MG63 (cell line): Measurements from ENCODE around the gene SYNDIG1. TPM values are rescaled to one million over a fixed set of nuclear protein-coding genes. Genes with fewer than 3 reads are reported as not detected.

Source experiments
- DNase-seq: peaks from one replicate; pipeline ENCODE4 v3.0.0-alpha.2; 2020
- H3K27me3 ChIP-seq: fragments of 250-450 bp; sonication (Bioruptor Pico); 2 replicates; pipeline ENCODE4 v1.5.1; 2020; ENCODE audit warnings: mild to moderate bottlenecking, moderate library complexity
- H3K36me3 ChIP-seq: fragments of 250-450 bp; sonication (Bioruptor Pico); 2 replicates; pipeline ENCODE4 v1.5.1; 2020; ENCODE audit warnings: mild to moderate bottlenecking, moderate library complexity
- H3K4me3 ChIP-seq: fragments of 250-450 bp; sonication (Bioruptor Pico); 2 replicates; pipeline ENCODE4 v1.5.1; 2020; ENCODE audit warnings: mild to moderate bottlenecking, moderate library complexity
- H3K9me3 ChIP-seq: fragments of 250-450 bp; sonication (Bioruptor Pico); 2 replicates; pipeline ENCODE4 v1.5.1; 2020; ENCODE audit warnings: mild to moderate bottlenecking, moderate library complexity
- total RNA-seq: library from RNA; depleted of rRNA; stranded (reverse); fragments of >200 nt; shearing (Covaris generic); gene quantifications from 2 replicates; pipeline ENCODE4 v1.2.3, GENCODE V29; 2014; ENCODE audit warnings: low replicate concordance

The SYNDIG1 gene
- total RNA-seq, 1 experiment from 2014 or later, result 0.33 TPM

- Histone ChIP-seq H3K4me3 (no peak overlapping the region), H3K9me3 (no peaks in the 10 kb centered on the region), H3K27me3 (no peaks in the 10 kb centered on the region), H3K36me3 (no peaks in the 10 kb centered on the region)
- DNase-seq, result no peak
These were observed 110.0 kb downstream of the SYNDIG1 start for GRCh38 chr20:24579475-24579874.

DNA sequence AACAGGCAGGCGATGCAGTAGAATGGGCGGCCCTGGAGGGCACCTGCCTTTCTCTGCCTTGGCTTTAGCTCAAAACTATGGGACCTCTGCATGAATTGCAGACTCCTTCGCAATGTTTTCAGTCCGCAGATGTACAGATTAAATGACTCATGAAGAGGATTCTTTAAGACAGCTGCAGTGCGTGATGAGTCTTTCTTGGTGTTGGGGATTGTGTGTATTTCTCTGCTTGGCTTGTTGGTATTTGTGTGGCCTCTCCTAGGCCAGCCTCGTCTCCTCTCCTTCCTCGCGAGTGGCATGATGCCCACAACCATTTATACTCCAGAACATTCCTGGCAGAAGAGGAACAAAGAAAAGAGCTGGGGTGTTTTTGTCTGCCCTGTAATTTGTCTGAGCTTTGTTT lies 110.6 kb downstream of the SYNDIG1 start:
- Histone ChIP-seq H3K9me3 (no peaks in the 10 kb centered on the region), H3K36me3 (no peaks in the 10 kb centered on the region), H3K4me3 (no peak overlapping the region), H3K27me3 (no peaks in the 10 kb centered on the region)
- DNase-seq, result no peak

- DNase-seq, result no peak
- Histone ChIP-seq H3K9me3 (no peaks in the 10 kb centered on the region), H3K4me3 (no peak overlapping the region), H3K27me3 (no peaks in the 10 kb centered on the region), H3K36me3 (no peaks in the 10 kb centered on the region)
These were observed 111.4 kb downstream of the SYNDIG1 start for GRCh38 chr20:24580855-24581254.

GRCh38 chr20:24581443-24582170 lies 112.2 kb downstream of the SYNDIG1 start:
- no peak for DNase-seq
- H3K9me3 ChIP-seq, result no peaks in the 10 kb centered on the region
- H3K36me3 ChIP-seq, result no peaks in the 10 kb centered on the region

DNA sequence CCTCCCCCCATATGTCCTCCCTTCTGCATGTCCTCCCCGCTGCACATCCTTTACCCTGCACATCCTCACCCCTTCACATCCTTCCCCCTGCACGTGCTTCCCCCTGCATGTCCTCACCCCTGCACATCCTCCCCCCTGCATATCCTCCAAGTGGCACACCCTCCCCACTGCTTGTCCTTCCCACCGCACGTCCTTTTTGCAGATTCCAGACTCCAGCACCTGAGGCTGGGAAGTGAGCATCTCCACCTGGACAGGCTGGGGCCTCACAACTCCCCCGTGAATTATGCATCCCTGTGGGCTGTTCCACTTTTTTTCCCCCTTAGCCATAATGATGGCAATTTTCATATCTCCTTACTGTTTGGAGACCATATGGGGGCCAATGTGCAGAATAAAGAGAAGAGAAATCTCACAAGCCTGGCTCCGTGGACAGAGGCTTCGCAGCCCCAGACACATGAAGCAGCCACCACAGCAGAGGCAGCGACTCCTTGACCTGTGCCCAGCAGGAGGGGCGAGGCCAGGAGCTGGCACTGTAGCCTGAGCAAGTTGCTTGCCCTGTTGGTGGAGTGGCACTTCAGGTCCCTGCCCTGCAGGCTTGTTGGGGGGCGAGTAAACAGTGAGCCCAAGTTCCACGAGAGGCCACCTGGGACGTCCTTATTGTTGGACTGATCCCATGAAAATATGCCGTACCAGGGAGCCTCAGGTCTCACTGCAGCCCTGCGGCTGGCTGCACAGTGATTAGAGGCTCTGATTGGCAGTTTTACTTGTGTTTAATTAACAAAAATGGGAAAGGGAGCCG lies 113.1 kb downstream of the SYNDIG1 start:
- Histone ChIP-seq H3K27me3 (no peaks in the 10 kb centered on the region), H3K9me3 (no peaks in the 10 kb centered on the region), H3K4me3 (no peak overlapping the region), H3K36me3 (no peaks in the 10 kb centered on the region)
- no peak for DNase-seq

More at GRCh38 chr20:24581443-24582170, 112.2 kb downstream of the SYNDIG1 start:
- Histone ChIP-seq H3K4me3 (no peak overlapping the region), H3K27me3 (no peaks in the 10 kb centered on the region)

- H3K36me3 ChIP-seq, result no peaks in the 10 kb centered on the region
- no peak for DNase-seq
- no peaks in the 10 kb centered on the region for H3K27me3 ChIP-seq
These were observed 113.9 kb downstream of the SYNDIG1 start for GRCh38 chr20:24583169-24583792.

GRCh38 chr20:24584078-24584477 lies 114.6 kb downstream of the SYNDIG1 start:
- no peaks in the 10 kb centered on the region for H3K27me3 ChIP-seq
- no peaks in the 10 kb centered on the region for H3K36me3 ChIP-seq
- no peak overlapping the region for H3K4me3 ChIP-seq
- no peaks in the 10 kb centered on the region for H3K9me3 ChIP-seq
- DNase-seq, result no peak

More at GRCh38 chr20:24583169-24583792, 113.9 kb downstream of the SYNDIG1 start:
- Histone ChIP-seq H3K9me3 (no peaks in the 10 kb centered on the region), H3K4me3 (no peak overlapping the region)

DNA sequence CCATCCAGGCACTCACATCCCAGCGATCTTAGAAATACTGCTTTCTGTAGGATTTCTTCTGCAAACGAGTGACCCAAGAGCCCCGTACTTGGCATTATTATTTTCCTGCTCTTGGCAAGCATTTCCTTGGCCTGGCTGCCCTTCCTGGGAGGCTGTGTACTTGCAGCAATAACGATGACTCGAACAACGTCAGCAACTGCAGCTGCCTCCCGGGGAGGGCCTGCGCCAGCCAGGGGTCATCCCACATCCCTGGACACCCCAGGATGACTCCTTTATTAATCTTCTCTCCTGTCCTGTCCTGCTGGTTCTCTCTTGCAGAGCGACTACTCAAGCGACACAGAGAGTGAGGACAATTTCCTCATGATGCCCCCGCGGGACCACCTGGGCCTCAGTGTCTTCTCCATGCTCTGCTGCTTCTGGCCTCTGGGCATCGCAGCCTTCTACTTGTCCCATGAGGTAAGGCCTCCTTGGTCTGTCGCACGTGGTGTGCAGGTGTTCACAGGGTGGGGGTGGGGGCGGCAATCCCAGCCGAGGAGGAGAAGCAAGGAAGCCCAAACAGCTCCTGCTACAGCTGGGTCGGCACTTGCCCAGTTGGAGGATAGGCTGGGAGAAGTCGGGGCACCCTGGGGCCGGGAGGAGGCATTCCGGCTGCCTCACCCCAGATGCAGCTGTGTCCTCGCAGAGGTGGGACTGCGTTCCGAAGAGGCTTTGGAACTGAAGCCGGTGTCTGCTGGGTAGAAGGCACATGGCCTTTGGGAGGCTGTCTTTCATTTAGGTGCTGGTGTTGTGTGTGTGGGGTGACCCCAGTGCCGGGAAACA lies 115.3 kb downstream of the SYNDIG1 start:
- H3K4me3 ChIP-seq, result no peak overlapping the region
- peak; percentile 70 for DNase-seq
- H3K9me3 ChIP-seq, result no peaks in the 10 kb centered on the region
- no peaks in the 10 kb centered on the region for H3K27me3 ChIP-seq
- no peaks in the 10 kb centered on the region for H3K36me3 ChIP-seq

GRCh38 chr20:24585796-24586522 lies 116.5 kb downstream of the SYNDIG1 start:
- DNase-seq, result no peak
- H3K27me3 ChIP-seq, result no peaks in the 10 kb centered on the region
- no peak overlapping the region for H3K4me3 ChIP-seq
- H3K9me3 ChIP-seq, result no peaks in the 10 kb centered on the region
- H3K36me3 ChIP-seq, result no peaks in the 10 kb centered on the region

DNA sequence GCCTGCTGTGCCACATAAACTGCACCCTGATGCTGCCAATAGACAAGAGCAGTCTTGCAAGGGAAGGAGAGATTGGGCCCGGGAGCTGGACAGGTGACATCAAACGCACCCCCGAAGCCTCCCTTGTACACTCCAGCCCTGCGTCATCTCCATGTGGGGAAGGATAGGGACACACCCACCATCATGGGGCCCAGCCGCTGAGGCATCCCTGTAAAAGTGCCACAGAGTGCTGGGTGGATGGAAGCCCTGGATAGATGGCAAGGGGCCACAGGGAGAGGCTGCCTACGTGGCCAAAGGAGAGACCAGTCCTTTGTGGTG lies 117.1 kb downstream of the SYNDIG1 start:
- Histone ChIP-seq H3K36me3 (no peaks in the 10 kb centered on the region), H3K4me3 (no peak overlapping the region), H3K27me3 (no peaks in the 10 kb centered on the region), H3K9me3 (no peaks in the 10 kb centered on the region)
- no peak for DNase-seq

GRCh38 chr20:24587384-24588046 lies 118.1 kb downstream of the SYNDIG1 start:
- Histone ChIP-seq H3K9me3 (no peaks in the 10 kb centered on the region), H3K36me3 (no peaks in the 10 kb centered on the region), H3K27me3 (no peaks in the 10 kb centered on the region), H3K4me3 (no peak overlapping the region)
- no peak for DNase-seq

DNA sequence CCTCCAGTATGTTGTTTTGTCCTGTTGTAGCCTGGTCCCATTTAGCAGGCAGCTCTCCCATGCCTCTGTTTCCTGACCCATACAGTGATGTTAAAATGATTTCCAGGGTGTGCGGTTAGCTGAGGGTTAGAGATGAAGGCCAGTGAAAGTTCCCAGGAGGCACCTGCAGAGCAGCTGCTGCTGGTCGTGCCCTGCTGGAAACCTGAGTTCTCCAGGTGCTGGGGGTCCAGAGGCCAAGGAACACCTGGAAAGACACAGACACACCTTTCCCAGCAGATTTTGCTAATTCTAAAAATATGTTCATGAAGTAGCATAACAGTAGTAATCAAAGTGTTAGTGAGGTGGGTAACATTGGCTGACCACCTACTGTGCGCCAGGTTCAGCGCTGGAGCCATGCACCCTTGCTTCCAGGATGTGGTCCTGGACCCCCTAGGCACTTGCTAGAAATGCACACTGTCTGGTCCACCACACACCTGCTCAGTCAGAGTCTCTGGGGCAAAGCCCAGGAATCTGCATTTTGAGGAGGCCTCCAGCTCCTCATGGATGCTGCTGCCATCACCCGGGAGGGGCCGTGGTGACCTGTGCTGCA lies 118.7 kb downstream of the SYNDIG1 start:
- Histone ChIP-seq H3K4me3 (no peak overlapping the region), H3K36me3 (no peaks in the 10 kb centered on the region), H3K9me3 (no peaks in the 10 kb centered on the region), H3K27me3 (no peaks in the 10 kb centered on the region)
- no peak for DNase-seq

GRCh38 chr20:24588725-24589340 lies 119.4 kb downstream of the SYNDIG1 start:
- H3K9me3 ChIP-seq, result no peaks in the 10 kb centered on the region
- H3K27me3 ChIP-seq, result no peaks in the 10 kb centered on the region
- no peak overlapping the region for H3K4me3 ChIP-seq
- no peak for DNase-seq
- no peaks in the 10 kb centered on the region for H3K36me3 ChIP-seq

DNA sequence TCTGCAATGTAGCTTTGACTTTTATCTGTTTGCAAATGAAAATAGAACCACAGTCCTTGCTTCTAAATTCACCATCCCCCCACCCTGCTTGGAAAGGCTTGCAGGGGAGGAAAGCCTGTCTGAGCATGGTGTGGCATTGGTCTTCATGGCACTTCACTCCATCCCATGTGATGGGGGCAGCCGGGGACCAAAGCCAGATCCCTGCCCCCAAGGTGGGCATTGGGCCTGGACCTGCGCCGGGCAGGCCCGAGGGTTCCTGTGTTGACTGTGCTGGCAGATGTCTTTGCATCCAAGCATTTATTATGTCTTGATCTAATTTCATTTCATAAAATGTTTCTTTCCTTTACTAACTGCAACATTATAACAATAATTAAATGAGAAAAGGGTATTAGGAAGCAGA lies 120.0 kb downstream of the SYNDIG1 start:
- no peaks in the 10 kb centered on the region for H3K9me3 ChIP-seq
- H3K36me3 ChIP-seq, result no peaks in the 10 kb centered on the region
- H3K4me3 ChIP-seq, result no peak overlapping the region
- H3K27me3 ChIP-seq, result no peaks in the 10 kb centered on the region
- DNase-seq, result no peak

DNA sequence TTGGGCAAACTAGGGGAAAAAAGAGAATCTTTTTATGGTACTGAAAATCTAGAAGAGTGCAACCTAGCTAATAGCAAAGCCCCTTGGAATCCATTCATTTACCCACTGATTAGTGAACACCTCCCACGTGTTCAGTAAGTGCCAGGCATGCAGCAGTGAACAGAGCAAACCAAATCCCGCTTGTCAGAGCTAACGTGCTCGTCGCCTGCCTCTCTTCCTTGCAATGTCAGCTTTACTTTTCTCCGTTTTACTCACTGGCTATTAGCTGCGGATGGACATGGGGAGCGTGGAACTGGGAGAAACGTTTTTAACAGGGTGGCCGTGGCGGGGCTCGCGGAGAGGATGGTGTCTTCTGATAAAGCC lies 120.4 kb downstream of the SYNDIG1 start:
- H3K4me3 ChIP-seq, result no peak overlapping the region
- no peak for DNase-seq
- no peaks in the 10 kb centered on the region for H3K27me3 ChIP-seq
- no peaks in the 10 kb centered on the region for H3K9me3 ChIP-seq
- no peaks in the 10 kb centered on the region for H3K36me3 ChIP-seq
